HG03196 (cell line): ENCODE results near the gene ZC3H18.

ENCODE experiments used
- ATAC-seq: cut with Tn5 transposase; IDR thresholded peaks from one replicate; pipeline ENCODE4 v1.9.1; 2021; ENCODE audit not compliant: unreplicated experiment

The ZC3H18 gene

DNA sequence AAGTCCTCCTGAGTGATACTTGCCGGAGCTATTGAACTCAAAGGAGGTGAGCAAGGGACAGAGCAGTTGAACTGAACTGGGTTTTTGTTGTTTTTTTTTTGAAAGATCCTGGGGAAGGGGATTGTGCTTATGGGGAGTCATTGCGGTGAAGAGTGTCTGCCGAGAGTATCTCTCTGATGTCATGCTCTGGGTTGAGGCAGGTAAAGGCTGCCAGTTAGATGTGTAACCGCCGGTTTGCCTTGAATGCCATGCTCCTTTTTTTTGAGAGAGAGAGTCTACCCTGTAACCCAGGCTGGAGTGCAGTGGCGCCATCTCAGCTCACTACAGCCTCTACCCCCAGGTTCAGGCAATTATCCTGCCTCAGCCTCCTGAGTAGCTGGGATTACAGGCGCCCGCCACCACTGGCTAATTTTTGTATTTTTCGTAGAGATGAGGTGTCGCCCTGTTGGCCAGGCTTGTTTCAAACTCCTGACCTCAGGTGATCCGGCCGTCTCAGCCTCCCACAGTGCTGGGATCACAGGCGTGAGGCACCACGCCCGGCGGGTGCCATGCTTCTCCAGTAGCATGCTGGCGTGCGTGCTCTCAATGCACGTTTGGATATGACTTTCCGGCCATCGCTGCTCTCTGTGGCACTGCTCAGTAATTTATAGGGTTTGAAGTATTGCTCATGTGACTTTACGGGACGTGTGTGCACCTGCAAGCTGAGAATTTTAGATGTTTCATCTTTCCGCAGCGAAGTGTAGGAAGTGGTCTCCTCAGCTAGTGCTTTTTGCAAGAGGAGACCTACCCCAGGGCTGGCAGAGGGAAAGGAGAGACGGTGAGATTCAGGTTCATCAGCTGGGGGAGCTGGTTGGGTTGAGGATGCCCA is 8.5 kb downstream of the ZC3H18 start:
- no peak for ATAC-seq

DNA sequence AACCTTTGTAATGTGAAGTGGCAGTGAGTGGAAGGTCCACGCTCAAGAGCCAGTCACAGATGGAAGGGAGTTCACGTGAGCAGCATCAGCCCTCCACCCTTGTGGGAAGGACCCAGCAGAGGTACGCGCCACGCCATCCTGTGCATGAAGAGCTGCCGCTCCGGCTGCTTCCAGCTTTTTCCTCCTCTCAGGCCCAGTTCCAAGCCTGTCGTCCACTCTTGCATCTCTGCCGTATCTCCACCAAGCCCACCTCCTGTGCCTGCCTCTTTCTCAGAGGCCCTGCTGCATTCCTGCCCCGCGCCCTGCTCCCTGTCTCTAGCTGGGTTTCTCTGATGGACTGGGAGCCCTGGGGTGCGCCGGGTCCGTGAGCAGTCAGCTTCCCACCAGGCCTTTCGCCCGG is 10.2 kb downstream of the ZC3H18 start:
- no peak for ATAC-seq

DNA sequence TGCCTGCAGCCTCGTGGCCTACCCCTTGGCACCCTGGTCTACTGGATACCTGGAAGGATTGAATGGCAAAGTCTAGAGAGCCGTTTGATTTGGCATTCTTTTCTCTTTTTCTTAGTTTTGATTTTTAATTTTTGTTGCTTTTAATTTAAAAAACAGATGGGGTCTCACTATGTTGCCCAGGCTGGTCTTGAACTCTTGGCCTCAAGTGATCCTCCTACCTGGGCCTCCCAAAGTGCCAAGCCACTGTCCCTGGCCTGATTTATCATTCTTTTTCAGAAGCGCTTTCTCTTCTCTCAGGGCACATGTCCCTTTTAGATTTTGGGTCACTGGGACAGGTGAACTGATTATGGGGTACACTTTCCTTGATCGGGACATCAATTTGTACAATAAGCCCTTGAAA is 10.8 kb downstream of the ZC3H18 start:
- no peak for ATAC-seq

DNA sequence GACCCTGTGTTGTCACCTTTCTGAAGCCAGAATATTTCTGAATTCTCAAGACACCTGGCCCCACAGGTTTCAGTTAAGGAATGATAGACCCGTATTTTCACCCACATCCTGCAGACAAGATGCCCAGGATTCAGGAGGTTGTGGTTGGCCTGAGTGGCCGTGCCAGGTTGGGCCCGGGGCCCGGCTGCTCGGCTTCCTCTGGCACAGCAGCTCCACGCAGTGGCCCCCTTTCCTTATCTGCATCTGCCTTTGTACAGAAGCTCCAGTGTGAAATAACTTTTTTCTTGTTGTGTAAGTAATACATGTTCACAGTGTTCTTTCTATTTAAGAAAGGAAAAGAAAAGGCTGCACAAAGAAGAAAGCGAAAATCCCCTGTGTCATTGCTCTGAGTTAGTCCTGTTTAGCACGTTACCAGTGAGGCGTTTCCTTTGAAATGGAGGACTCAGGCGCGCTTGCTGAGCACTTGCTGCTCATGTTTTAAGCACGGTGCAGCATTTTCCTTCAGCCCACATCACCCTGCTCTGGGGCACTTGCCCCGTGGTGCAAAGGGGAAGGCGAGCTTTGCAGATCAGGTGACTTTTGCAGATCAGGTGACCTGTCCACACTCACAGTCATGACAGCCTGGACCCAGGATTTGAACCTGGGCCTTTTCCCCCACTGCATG is 12.8 kb downstream of the ZC3H18 start:
- no peak for ATAC-seq

DNA sequence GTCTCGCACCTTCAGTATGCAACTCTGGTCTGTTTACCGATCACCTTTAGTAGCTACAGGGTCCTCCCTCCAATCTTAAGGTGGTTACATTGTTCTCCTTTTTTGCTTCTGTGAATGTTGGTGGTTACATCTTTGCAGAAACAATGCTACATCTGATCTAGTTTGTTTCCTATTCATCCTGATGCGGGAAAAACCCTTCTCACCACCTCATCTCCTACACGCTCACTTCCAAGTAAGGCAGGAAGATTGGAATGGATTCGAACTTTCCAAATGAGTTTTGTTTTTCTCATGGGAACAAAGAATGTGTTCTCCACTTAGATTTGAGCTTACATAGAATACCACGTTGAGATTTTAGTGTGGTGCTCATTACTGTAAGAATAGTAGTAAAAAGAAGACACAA is 14.5 kb downstream of the ZC3H18 start:
- ATAC-seq = no peak

DNA sequence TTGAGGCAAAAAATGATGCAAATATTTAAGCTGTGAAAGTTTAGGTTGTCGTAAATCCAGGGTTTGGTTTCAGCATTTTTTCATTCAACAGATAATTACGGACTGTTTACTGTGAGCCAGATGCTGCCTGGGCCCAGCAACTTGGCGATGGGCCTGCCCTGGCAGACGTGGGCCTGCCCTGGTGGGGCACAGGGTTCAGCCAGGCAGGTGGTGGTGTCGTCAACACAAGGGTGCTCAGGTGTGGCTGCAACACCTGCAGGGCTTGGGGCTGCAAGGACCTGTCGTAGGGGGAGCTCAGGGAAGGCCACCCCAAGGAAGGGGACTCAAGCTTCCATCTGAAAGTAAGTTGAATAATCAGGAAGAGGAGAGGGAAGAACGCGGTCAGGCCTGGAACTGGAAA is 15.1 kb downstream of the ZC3H18 start:
- no peak for ATAC-seq

DNA sequence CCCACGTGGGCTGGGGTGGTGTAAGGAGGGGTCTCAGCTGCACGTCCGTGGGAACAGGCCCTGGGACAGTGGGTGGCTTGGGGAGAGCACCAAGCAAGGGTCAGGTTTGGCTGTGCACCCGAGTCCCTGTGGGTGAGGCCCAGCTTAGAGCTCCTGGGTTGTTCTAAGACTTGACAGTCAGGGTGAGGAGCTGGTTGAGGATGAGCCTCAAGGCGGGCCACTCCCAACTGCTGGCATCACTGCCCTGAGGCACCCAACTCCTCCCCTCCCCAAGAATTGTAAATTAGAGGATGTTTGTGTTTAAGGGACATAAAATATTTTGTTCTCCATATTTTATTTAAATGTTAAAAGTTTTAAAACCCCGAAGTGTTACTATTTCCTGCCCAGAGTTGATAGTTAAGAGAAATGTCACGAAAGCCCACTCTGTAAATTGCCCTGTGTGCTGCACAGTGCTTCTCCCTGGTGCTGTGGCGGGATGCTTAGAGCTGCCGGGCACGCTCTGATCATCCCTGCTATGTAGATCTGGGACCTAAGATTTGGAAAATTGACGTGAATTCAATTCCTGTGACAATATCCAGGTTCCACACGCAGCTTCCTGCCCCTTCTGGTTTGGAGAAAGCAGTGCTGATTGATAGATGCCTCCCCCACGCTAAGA is 15.9 kb downstream of the ZC3H18 start:
- no peak for ATAC-seq

DNA sequence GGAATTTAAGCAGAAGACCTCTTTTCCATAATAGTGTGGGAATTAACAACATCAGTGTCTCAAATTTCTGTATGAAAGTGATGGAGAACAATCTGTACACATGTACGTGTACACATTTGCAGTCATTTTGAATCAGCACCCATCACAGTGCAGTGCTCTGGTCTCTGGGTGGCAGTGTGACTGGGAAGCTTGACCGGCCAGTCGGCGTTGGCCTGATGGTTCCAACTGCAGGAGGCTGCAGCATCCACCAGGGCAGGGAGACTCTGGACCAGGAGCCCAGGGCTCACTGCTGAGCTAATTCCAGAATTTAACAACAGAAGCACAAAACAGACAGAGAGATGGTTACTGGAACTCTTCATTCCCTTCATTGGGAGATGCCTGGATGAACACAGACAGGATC is 17.9 kb downstream of the ZC3H18 start:
- ATAC-seq = no peak

DNA sequence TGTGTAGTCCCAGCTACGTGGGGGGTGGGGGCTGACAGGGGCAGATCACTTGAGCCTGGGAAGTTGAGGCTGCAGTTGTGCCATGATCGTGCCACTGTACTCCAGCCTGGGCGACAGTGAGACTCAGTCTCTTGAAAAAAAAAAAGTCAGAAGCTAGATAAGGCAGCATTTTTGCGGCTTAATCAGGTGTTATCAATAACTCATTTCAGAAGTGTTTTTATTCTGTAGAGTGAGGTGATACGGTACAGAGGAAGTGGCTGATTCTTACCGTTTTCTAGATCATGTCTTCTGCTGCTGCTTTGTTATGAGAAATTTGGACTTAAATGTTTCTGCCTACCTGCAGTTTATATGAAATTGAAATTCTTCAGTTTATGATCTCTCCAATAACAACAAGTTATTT is 18.6 kb downstream of the ZC3H18 start:
- no peak for ATAC-seq

DNA sequence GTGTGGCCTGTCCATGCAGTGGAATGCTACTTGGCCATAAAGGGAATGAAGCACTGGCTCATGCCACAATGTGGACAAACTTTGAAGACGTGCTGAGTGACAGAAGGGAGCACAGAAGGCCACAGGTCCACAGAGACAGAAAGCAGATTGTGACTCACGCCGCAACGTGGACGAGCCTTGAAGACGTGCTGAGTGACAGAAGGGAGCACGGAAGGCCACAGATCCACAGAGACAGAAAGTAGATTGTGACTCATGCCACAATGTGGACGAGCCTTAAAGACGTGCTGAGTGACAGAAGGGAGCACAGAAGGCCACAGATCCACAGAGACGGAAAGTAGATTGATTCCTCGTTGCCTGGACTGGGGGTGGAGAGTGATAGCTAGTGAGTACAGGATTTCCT is 19.2 kb downstream of the ZC3H18 start:
- ATAC-seq = no peak

DNA sequence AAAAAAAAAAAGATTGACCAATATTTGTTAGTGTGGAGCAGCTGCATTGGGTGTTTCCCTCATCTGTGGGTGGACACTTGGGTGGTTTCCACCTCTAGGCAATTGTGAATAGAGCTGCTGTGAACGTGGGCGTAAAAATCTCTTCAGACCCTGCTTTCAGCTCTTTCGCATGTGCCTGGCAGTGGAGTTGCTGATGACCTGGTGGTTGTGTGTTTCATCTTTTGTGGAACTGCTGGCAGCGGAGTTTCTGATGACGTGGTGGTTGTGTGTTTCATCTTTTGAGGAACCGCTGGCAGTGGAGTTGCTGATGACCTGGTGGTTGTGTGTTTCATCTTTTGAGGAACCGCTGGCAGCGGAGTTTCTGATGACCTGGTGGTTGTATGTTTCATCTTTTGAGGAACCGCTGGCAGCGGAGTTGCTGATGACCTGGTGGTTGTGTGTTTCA is 21.4 kb downstream of the ZC3H18 start:
- no peak for ATAC-seq

DNA sequence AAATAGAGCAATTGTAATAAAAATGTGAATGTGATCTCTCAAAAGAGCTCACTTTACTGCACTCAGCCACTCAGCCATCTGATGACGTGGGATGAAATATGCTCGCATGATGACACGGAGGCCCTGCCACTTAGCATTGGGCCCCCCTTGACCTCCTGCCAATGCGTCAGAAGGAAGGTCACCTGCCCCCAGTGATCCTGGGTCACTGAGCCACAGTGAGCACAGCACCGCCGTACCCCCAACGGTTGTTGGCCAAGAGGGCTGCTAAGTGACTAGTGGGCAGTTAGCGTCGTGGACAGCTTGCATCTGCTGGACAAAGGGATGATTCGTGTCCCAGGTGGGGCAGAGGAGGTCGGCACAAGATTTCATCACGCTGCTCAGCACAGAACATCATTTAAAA is 22.9 kb downstream of the ZC3H18 start:
- no peak for ATAC-seq

DNA sequence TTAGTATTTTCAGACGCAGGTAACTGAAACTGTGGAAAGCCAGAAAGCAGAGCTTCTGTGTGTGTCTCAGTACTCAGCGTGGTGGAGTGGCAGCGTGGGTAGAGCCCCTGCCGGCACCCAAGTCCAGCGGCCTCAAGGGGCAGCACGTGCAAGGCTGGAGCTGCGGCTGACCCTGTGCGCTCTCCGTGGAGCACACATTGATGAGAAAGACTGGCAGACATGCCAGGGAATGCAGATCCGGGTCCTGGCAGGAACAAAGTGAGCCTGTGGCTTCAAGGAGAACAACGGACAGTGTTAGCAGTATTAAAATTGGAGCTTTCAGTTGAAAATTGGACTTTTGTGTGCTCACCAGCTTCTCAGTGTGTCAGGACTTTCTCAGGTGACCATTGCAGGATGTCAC is 23.3 kb downstream of the ZC3H18 start:
- ATAC-seq = no peak

DNA sequence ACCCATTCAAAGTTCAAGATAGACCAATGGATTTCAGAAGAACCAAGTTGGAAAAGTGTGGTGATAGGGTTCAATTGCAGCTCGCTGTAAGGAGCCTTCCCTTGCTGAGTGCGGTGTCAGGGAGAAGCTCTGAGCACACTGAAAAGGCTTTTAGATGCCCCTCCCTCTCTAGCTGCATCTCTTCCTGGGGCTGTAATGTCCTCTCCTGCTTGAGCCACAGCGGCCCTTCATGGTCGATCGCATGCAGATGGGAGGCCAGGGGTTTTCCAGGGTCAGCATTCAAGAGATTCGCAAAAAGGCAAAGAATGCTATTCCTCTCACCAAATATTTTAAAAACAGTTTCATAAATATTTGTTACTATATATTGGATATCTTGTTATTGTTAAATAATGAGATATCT is 23.7 kb downstream of the ZC3H18 start:
- ATAC-seq = no peak

DNA sequence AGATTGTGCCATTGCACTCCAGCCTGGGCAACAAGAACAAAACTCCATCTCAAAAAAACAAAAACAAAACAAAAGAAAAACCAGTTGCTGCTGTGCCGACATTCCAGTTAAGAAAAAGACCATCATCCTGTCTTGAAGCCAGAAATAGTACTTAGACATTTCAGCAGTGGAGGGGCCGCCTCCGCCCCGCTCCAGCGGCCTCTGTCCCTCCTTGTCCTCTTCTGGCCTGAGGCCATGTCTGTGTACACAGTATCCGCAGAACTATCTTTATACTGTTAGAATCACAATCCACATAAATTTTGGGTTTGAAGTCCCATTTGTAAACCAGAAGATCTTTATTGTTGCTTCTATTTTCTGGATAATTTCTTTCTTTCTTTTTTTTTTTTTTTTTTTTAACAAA is 24.9 kb downstream of the ZC3H18 start:
- ATAC-seq = no peak

DNA sequence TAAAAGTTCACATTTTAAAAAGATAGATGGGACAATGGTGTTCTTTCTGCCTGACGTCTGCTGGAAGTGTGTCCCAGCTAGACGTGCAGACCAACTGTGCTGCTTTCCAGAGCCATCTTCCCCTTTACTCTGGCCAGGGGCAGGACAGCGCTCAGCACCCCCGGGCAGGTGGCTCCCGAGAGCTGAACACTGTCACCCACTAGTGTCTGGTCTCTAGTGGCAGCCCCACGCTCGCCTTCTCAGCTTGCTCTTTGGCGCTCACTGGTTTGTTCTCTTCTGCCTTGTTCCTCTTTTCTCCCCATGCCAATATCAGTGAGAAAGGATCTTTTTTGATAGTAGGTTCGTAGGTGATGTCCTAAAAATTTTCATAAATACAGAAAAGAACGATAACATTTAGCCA is 25.7 kb downstream of the ZC3H18 start:
- no peak for ATAC-seq

DNA sequence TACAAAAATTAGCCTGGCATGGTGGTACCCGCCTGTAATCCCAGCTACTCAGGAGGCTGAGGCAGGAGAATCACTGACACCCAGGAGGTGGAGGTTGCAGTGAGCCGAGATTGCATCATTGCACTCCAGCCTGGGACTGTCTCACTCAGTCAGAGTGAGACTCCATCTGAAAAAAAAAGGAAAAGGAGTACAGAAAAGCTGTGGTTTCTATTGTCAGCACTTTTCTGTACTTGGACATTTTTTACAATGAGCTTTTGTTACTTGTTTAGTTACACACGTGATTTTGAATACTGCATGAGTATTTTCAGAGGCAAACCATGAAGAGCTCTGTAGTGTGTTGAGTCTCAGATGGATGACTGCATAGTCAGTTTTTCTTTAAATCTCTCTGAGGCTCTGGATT is 26.3 kb downstream of the ZC3H18 start:
- no peak for ATAC-seq

DNA sequence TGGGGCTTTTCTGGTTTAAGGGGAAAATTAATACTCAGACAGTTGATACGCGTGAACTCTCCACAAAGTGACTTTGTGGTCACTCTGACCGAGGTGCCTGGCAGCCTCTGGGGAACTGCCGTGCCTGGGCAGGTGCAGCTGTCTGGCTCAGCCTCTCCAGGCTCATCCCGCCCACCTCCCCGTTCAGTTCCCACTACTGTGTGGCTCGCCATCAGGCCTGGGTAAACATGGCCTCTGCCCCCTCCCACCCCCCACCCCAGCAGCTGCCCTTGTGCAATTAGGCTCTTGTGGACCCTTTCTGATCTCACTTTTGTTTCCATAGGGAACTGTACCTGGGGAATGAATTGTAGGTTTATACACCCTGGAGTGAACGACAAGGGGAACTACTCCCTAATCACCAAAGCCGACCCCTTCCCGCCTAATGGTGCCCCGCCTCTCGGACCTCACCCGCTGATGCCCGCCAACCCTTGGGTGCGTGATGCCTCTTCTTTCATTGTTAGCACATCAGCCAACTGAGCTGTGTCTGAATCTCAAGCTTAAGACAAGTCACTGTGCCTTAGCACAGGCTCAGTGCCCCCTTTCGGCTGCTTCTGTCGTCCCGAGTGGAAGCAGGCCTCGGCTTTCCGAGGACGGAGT is 27.8 kb downstream of the ZC3H18 start:
- no peak for ATAC-seq

DNA sequence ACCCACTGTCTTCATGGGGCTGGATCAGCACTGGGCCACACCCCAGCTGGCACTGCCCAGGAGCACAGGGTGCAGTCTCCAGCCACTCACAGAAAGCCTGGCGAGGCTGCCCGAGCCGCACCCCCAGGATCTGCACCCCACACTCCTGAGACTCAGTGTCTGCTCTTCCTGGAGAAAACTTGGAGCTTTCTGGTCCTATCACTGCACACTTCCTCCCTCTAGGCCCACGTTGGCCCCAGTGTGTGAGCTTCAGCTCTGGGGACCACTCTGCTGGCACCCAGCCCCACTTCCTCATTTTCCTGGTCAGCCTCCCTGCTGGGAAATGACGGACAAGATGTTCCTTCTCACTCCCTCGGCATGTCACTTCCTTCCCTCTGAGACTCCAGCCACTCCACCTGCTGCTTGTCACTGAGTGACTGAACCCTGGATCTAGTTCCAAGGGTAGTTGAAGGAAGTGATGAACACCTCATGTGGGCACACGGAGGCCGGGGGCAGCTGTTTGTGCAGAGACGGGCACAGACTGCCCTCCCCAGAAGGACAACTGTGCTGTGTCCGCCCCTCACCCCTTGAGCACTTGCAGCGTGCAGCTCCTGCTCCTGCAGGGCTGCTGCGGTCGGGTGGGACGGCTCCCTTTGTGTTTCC is 29.0 kb downstream of the ZC3H18 start:
- no peak for ATAC-seq

DNA sequence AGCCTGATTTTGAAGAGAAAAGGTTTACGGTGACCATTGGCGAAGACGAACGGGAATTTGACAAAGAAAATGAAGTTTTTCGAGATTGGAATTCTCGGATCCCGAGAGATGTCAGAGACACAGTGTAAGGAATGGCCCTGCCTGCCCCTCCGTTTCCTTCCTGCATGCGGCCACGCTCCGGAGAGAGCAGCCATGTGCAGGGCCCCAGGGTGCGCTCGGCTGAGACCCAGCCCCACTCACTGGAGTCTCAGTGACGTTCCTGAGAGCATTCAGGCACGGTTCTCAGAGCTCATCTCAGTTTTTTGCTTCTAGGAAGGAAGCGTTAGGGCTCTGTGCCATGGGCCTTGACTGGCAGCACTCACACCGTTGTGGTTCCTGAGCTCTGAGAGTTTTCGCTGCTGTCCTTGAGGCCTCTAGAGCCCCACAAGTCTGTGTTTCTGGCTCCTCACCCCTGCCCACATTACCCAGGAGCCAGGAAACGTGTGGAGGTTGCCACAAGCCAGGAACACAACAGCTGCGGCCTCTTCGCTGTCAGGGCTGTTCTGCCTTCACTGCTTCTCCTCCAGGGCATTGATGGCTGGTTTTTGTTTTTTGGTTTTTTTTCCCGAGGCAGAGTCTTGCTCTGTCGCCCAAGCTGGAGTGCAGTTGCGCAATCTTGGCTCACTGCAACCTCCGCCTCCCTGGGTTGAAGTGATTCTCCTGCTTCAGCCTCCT is 29.8 kb downstream of the ZC3H18 start:
- ATAC-seq = no peak

DNA sequence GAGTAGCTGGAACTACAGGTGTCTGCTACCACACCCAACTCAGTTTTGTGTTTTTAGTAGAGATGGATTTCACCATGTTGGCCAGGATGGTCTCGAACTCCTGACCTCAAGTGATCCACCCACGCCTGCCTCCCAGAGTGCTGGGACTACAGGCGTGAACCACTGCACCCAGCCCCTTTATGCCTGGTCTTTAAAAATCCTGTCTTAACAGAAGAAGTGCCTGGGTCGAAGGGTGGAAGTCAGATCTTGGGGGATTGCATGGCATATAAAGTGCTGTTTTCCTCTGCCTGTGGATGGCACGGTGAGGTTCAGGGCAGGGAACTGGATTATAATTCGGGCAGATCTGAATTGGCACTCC is 30.3 kb downstream of the ZC3H18 start:
- ATAC-seq = no peak
